Neural progenitor cell (in vitro differentiated cells): ENCODE data around the gene ASIC3. TPM values are rescaled to one million over a fixed set of nuclear protein-coding genes. Genes with fewer than 3 reads are reported as not detected.
A peak's percentile ranks its signal among the peaks of the same experiment; 100 is the strongest.

Experiments used
- DNase-seq: peaks from one replicate; pipeline ENCODE4 v3.0.0-alpha.2; 2016; ENCODE audit warnings: low spot score
- H2AFZ ChIP-seq: fragments of 200-600 bp; sonication (generic); replicated peaks from 2 replicates; pipeline ENCODE4 v1.6.1; 2016; ENCODE audit warnings: antibody characterized with exemption
- H3F3A ChIP-seq: fragments of 200-600 bp; sonication (generic); 2 replicates; pipeline ENCODE4 v1.6.1; 2016; ENCODE audit warnings: antibody characterized with exemption, low read depth
- H3K27ac ChIP-seq: fragments of 200-600 bp; sonication (generic); 2 replicates; pipeline ENCODE4 v1.5.1; 2016; ENCODE audit warnings: mild to moderate bottlenecking
- H3K27me3 ChIP-seq: fragments of 200-600 bp; sonication (generic); 2 replicates; pipeline ENCODE4 v1.6.1; 2016; ENCODE audit warnings: mild to moderate bottlenecking, moderate library complexity
- H3K36me3 ChIP-seq: fragments of 200-600 bp; sonication (generic); 2 replicates; pipeline ENCODE4 v1.5.1; 2016
- H3K4me1 ChIP-seq: fragments of 200-600 bp; sonication (generic); 2 replicates; pipeline ENCODE4 v1.6.1; 2016; ENCODE audit warnings: mixed run types
- H3K4me2 ChIP-seq: fragments of 200-600 bp; sonication (generic); 2 replicates; pipeline ENCODE4 v1.6.1; 2016
- H3K4me3 ChIP-seq: fragments of 200-600 bp; sonication (generic); 2 replicates; pipeline ENCODE4 v1.5.1; 2016
- H3K79me2 ChIP-seq: fragments of 200-600 bp; sonication (generic); 2 replicates; pipeline ENCODE4 v1.6.1; 2016; ENCODE audit warnings: low read depth
- H3K9ac ChIP-seq: fragments of 200-600 bp; sonication (generic); 2 replicates; pipeline ENCODE4 v1.6.1; 2016
- H3K9me3 ChIP-seq: fragments of 200-600 bp; sonication (generic); 2 replicates; pipeline ENCODE4 v1.5.1; 2016; ENCODE audit warnings: low read depth
- H4K20me1 ChIP-seq: fragments of 200-600 bp; sonication (generic); 2 replicates; pipeline ENCODE4 v1.6.1; 2016; ENCODE audit warnings: low read depth
- H3K27ac Mint-ChIP-seq: 3 replicates; pipeline ENCODE4 v1.8.0; 2021; ENCODE audit warnings: mixed read lengths
- H3K27me3 Mint-ChIP-seq: 2 replicates; pipeline ENCODE4 v1.8.0; 2022; ENCODE audit warnings: low read depth, mild to moderate bottlenecking, inconsistent platforms, moderate library complexity, mixed read lengths; ENCODE audit not compliant: insufficient read depth
- H3K36me3 Mint-ChIP-seq: 3 replicates; pipeline ENCODE4 v1.8.0; 2021; ENCODE audit warnings: mixed read lengths
- H3K4me1 Mint-ChIP-seq: 3 replicates; pipeline ENCODE4 v1.8.0; 2021; ENCODE audit warnings: mixed read lengths
- H3K4me3 Mint-ChIP-seq: 3 replicates; pipeline ENCODE4 v1.8.0; 2021; ENCODE audit warnings: mild to moderate bottlenecking, moderate library complexity, mixed read lengths
- H3K9me3 Mint-ChIP-seq: 3 replicates; pipeline ENCODE4 v1.8.0; 2020; ENCODE audit warnings: mixed read lengths
- EZH2 ChIP-seq: fragments of 200-600 bp; sonication (generic); IDR thresholded peaks from 2 replicates; pipeline ENCODE4 v1.6.1; 2017; ENCODE audit warnings: antibody characterized with exemption, mild to moderate bottlenecking, moderate library complexity
- EZH2phosphoT487 ChIP-seq: fragments of 200-600 bp; sonication (generic); IDR thresholded peaks from 2 replicates; pipeline ENCODE4 v1.6.1; 2017; ENCODE audit warnings: antibody characterized with exemption
- total RNA-seq: library from RNA; depleted of rRNA; stranded (reverse); fragments of >200 nt; gene quantifications from 2 replicates; pipeline ENCODE4 v1.2.3, GENCODE V29; 2015; ENCODE audit warnings: low replicate concordance
- TF ChIP-seq, protein P1 (sequence below): fragments of 200-600 bp; sonication (generic); IDR thresholded peaks from 2 replicates; pipeline ENCODE4 v1.5.1; 2017; ENCODE audit warnings: antibody characterized with exemption, mild to moderate bottlenecking

Gene ASIC3
- total RNA-seq, 1 donor from 2014 or later = not detected

DNA sequence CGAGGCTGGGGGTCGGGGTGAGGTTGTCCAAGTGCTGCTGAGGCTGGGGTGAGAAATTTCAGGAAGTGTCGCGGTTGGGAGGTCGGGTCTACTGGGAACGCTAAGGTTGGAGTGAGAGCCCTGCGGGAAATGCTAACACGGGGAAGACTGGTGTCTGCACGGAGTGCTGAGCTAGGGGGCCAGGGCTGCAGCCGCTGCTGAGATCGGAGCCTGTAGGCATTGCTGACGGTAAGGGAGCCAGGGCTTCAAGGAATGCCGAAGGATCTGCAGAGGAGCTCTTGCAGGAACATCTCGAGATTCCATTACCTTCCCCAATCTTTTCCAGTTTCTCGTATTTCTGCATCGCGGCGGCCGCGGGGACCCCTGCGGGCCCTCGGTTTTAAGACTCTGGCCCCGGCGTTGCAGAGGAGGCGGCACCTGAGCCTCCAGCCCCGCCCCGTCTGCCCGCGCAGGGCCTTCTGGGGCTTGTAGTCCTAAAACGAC, 9.2 kb downstream of the ASIC3 start, which contains the start of gene CDK5:
Gene CDK5, minus strand, starts transcription at position 392 of the 483 bp plus-strand sequence. Its CDS starts 49 bp downstream, at position 343.
- Histone ChIP-seq H3K27me3 (peaks cover 33% of the 10 kb centered on the region), H3F3A (peaks cover 34% of the 10 kb centered on the region), H4K20me1 (peaks cover 37% of the 10 kb centered on the region), H3K79me2 (peaks cover 7% of the 10 kb centered on the region), H3K36me3 (no peaks in the 10 kb centered on the region), H3K27ac (no peak within 1 kb of the TSS), H3K4me3 (peak within 1 kb of the TSS; percentile 77), H3K9ac (no peak within 1 kb of the TSS), H3K9me3 (no peaks in the 10 kb centered on the region), H3K4me2 (peak within 1 kb of the TSS; percentile 99), H2AFZ (peak within 1 kb of the TSS; percentile 60), H3K4me1 (peaks cover 41% of the 10 kb centered on the region)
- TF ChIP-seq, protein P1, sequence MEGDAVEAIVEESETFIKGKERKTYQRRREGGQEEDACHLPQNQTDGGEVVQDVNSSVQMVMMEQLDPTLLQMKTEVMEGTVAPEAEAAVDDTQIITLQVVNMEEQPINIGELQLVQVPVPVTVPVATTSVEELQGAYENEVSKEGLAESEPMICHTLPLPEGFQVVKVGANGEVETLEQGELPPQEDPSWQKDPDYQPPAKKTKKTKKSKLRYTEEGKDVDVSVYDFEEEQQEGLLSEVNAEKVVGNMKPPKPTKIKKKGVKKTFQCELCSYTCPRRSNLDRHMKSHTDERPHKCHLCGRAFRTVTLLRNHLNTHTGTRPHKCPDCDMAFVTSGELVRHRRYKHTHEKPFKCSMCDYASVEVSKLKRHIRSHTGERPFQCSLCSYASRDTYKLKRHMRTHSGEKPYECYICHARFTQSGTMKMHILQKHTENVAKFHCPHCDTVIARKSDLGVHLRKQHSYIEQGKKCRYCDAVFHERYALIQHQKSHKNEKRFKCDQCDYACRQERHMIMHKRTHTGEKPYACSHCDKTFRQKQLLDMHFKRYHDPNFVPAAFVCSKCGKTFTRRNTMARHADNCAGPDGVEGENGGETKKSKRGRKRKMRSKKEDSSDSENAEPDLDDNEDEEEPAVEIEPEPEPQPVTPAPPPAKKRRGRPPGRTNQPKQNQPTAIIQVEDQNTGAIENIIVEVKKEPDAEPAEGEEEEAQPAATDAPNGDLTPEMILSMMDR = no peak
- no peak for TF ChIP-seq EZH2
- peak; percentile 3 for TF ChIP-seq EZH2phosphoT487
- peaks cover 4% of the 10 kb centered on the region for H3K36me3 Mint-ChIP-seq
- peak within 1 kb of the TSS; percentile 94 for H3K27ac Mint-ChIP-seq
- no peak for DNase-seq
- peak within 1 kb of the TSS; percentile 94 for H3K4me3 Mint-ChIP-seq
- H3K9me3 Mint-ChIP-seq = no peaks in the 10 kb centered on the region
- H3K4me1 Mint-ChIP-seq = peaks cover 46% of the 10 kb centered on the region
- H3K27me3 Mint-ChIP-seq = peaks cover 16% of the 10 kb centered on the region

- Histone ChIP-seq H2AFZ (peak overlapping the region; percentile 60), H4K20me1 (peaks cover 39% of the 10 kb centered on the region), H3K79me2 (peaks cover 7% of the 10 kb centered on the region), H3K4me1 (peaks cover 45% of the 10 kb centered on the region), H3K27ac (no peak overlapping the region), H3K36me3 (no peaks in the 10 kb centered on the region), H3K27me3 (peaks cover 37% of the 10 kb centered on the region), H3K4me2 (peak overlapping the region; percentile 99), H3F3A (peaks cover 40% of the 10 kb centered on the region), H3K9ac (no peak overlapping the region), H3K4me3 (peak overlapping the region; percentile 77), H3K9me3 (no peaks in the 10 kb centered on the region)
- Mint-ChIP-seq H3K9me3 (no peaks in the 10 kb centered on the region), H3K4me3 (peak overlapping the region; percentile 94), H3K4me1 (peaks cover 46% of the 10 kb centered on the region), H3K27ac (peak overlapping the region; percentile 94), H3K27me3 (peaks cover 16% of the 10 kb centered on the region), H3K36me3 (no peaks in the 10 kb centered on the region)
- DNase-seq = peak; percentile 99
- TF ChIP-seq, protein P1 = no peak
- TF ChIP-seq EZH2phosphoT487 (no peak), EZH2 (no peak)
These were observed 9.9 kb downstream of the ASIC3 start for GRCh38 chr7:151057989-151058780.

- H3K36me3 ChIP-seq = no peaks in the 10 kb centered on the region
- peak; percentile 36 for TF ChIP-seq EZH2
- TF ChIP-seq, protein P1 = no peak
- TF ChIP-seq EZH2phosphoT487 = no peak
- Mint-ChIP-seq H3K27ac (peak overlapping the region; percentile 94), H3K27me3 (peaks cover 16% of the 10 kb centered on the region), H3K4me3 (peak overlapping the region; percentile 94), H3K9me3 (no peaks in the 10 kb centered on the region), H3K36me3 (no peaks in the 10 kb centered on the region), H3K4me1 (peaks cover 46% of the 10 kb centered on the region)
- no peaks in the 10 kb centered on the region for H3K9me3 ChIP-seq
- no peak overlapping the region for H3K9ac ChIP-seq
- H4K20me1 ChIP-seq = peaks cover 43% of the 10 kb centered on the region
- H3F3A ChIP-seq = peaks cover 42% of the 10 kb centered on the region
- peak overlapping the region; percentile 99 for H3K4me2 ChIP-seq
- peaks cover 45% of the 10 kb centered on the region for H3K4me1 ChIP-seq
- DNase-seq = peak; percentile 40
- peak overlapping the region; percentile 77 for H3K4me3 ChIP-seq
- peaks cover 39% of the 10 kb centered on the region for H3K27me3 ChIP-seq
- H3K27ac ChIP-seq = no peak overlapping the region
- peaks cover 7% of the 10 kb centered on the region for H3K79me2 ChIP-seq
- H2AFZ ChIP-seq = peak overlapping the region; percentile 54
These were observed 10.5 kb downstream of the ASIC3 start for GRCh38 chr7:151058781-151059366.
